GM21825 (cell line): ENCODE measurements around the gene OR9Q1.

Experiments
- ATAC-seq: cut with Tn5 transposase; IDR thresholded peaks from one replicate; pipeline ENCODE4 v1.9.1; 2021; ENCODE audit warnings: mild to moderate bottlenecking, moderate library complexity; ENCODE audit not compliant: unreplicated experiment

Gene OR9Q1

GRCh38 chr11:58227956-58228615 lies 204.4 kb downstream of the OR9Q1 start:
- no peak for ATAC-seq
